Fibroblast of lung (primary cell): ENCODE results near the gene CHD3. TPM values are rescaled to one million over a fixed set of nuclear protein-coding genes. Genes with fewer than 3 reads are reported as not detected.

Experiments
- DNase-seq, 2 donors: peaks; one replicate each; pipeline versions ENCODE4 v3.0.0 to v3.0.0-alpha.2; 2010; ENCODE audit warnings: low read depth in 2 of 2
- H2AFZ ChIP-seq: 2 replicates; pipeline ENCODE4 v1.5.1; 2012; ENCODE audit warnings: low read length, control low read depth, inconsistent platforms
- H3K27ac ChIP-seq: 2 replicates; pipeline ENCODE4 v1.5.1; 2011; ENCODE audit warnings: low read length, control low read depth; ENCODE audit not compliant: insufficient read depth
- H3K27me3 ChIP-seq: 2 replicates; pipeline ENCODE4 v1.5.1; 2011; ENCODE audit warnings: mild to moderate bottlenecking, low read length; ENCODE audit not compliant: control insufficient read depth, insufficient read depth
- H3K36me3 ChIP-seq: 2 replicates; pipeline ENCODE4 v1.5.1; 2011; ENCODE audit warnings: low read length; ENCODE audit not compliant: control insufficient read depth, insufficient read depth
- H3K4me1 ChIP-seq: 2 replicates; pipeline ENCODE4 v1.5.1; 2011; ENCODE audit warnings: low read length; ENCODE audit not compliant: control insufficient read depth, insufficient read depth; ENCODE audit errors: extremely low read depth
- H3K4me2 ChIP-seq: 2 replicates; pipeline ENCODE4 v1.5.1; 2011; ENCODE audit warnings: low read length, control low read depth; ENCODE audit not compliant: insufficient read depth; ENCODE audit errors: extremely low read depth
- H3K4me3 ChIP-seq, 4 experiments: fragments of 200-600 bp in 1 of 4; sonication (generic) in 1 of 4; replicated peaks in 1 of 4; 2 replicates each; pipeline ENCODE4 v1.5.1; 2011 to 2016; ENCODE audit warnings: low read length in 4 of 4, low read depth in 3 of 4, mild to moderate bottlenecking in 3 of 4, control low read depth in 2 of 4, inconsistent platforms in 1 of 4, mixed read lengths in 1 of 4; ENCODE audit not compliant: insufficient read depth in 1 of 4; ENCODE audit errors: control extremely low read depth in 1 of 4
- H3K79me2 ChIP-seq: 2 replicates; pipeline ENCODE4 v1.5.1; 2012; ENCODE audit warnings: mild to moderate bottlenecking, low read length, inconsistent platforms; ENCODE audit not compliant: control insufficient read depth, insufficient read depth
- H3K9ac ChIP-seq: 2 replicates; pipeline ENCODE4 v1.5.1; 2011; ENCODE audit warnings: mild to moderate bottlenecking, low read length, control low read depth; ENCODE audit not compliant: insufficient read depth
- H3K9me3 ChIP-seq: 2 replicates; pipeline ENCODE4 v1.5.1; 2012; ENCODE audit warnings: low read depth, low read length; ENCODE audit not compliant: control insufficient read depth, insufficient read depth
- H4K20me1 ChIP-seq: 2 replicates; pipeline ENCODE4 v1.5.1; 2011; ENCODE audit warnings: low read length; ENCODE audit not compliant: control insufficient read depth, insufficient read depth; ENCODE audit errors: extremely low read depth
- CTCF ChIP-seq, 2 donors: IDR thresholded peaks in 1 of 2; conservative IDR thresholded peaks in 1 of 2; 1 replicate in 1 of 2; 2 replicates in 1 of 2; pipeline ENCODE4 v1.5.1; 2011 to 2012; ENCODE audit warnings: low read length in 2 of 2, control low read depth in 1 of 2, inconsistent platforms in 1 of 2, low read depth in 1 of 2, mild to moderate bottlenecking in 1 of 2
- EZH2 ChIP-seq: IDR thresholded peaks from 2 replicates; pipeline ENCODE4 v1.5.1; 2012; ENCODE audit warnings: low read length, control low read depth, mild to moderate bottlenecking; ENCODE audit errors: missing control alignments
- polyA plus RNA-seq, 2 donors: library from polyadenylated mRNA; depleted of rRNA in 1 of 2; stranded (reverse) in 1 of 2; unstranded in 1 of 2; fragments of >200 nt; gene quantifications; 2 replicates each; pipeline ENCODE4 v1.2.1, GENCODE V29; 2011 to 2012; ENCODE audit warnings: missing spikeins in 1 of 2
- total RNA-seq: library from RNA; depleted of rRNA; stranded (reverse); fragments of >200 nt; gene quantifications from 2 replicates; pipeline ENCODE4 v1.2.1, GENCODE V29; 2014

The CHD3 gene
- total and polyA plus RNA-seq, 2 donors (not counting 1 experiment from before 2014, with no cell fraction given) = 23.8 to 165 TPM

- Histone ChIP-seq H3K36me3 (peaks cover 6% of the 10 kb centered on the region), H3K4me2 (peak within 1 kb of the TSS; percentile 99), H4K20me1 (no peaks in the 10 kb centered on the region), H3K79me2 (peaks cover 36% of the 10 kb centered on the region), H3K4me1 (no peaks in the 10 kb centered on the region), H3K27ac (peak within 1 kb of the TSS; percentile 96), H2AFZ (peak within 1 kb of the TSS; percentile 94), H3K9me3 (no peaks in the 10 kb centered on the region), H3K4me3 (peak within 1 kb of the TSS; percentile 94 to 97 (median 96)), H3K9ac (peak within 1 kb of the TSS; percentile 92), H3K27me3 (no peaks in the 10 kb centered on the region)
- peak; percentile 98 to 99 for DNase-seq
- no peak for TF ChIP-seq CTCF (conservative IDR thresholded peaks at IDR 0.05 in 1 of 2, IDR thresholded peaks at IDR 0.05 in 1 of 2; ENCODE audit: low read depth in 1 of 2, low read length in 2 of 2)
- no peak for TF ChIP-seq EZH2
These were observed 43.3 kb downstream of the CHD3 start, which contains the start of the genes CNTROB and TRAPPC1 for GRCh38 chr17:7931709-7932482. TSS of gene CNTROB (plus strand) at chr17:7932206. CDS start at chr17:7933080, 874 bp downstream. TSS of gene TRAPPC1 (minus strand) at chr17:7931946. CDS start at chr17:7931829, 117 bp downstream.

GRCh38 chr17:7932483-7932891, 43.9 kb downstream of the CHD3 start:
- Histone ChIP-seq H3K4me3 (peak overlapping the region; percentile 94 to 97 (median 96)), H3K27me3 (no peaks in the 10 kb centered on the region), H4K20me1 (no peaks in the 10 kb centered on the region), H3K27ac (peak overlapping the region; percentile 96), H3K9ac (peak overlapping the region; percentile 92), H3K4me2 (peak overlapping the region; percentile 99), H3K36me3 (peaks cover 8% of the 10 kb centered on the region), H3K9me3 (no peaks in the 10 kb centered on the region), H2AFZ (peak overlapping the region; percentile 94), H3K4me1 (no peaks in the 10 kb centered on the region), H3K79me2 (peaks cover 36% of the 10 kb centered on the region)
- TF ChIP-seq CTCF (conservative IDR thresholded peaks at IDR 0.05 in 1 of 2, IDR thresholded peaks at IDR 0.05 in 1 of 2; ENCODE audit: low read depth in 1 of 2, low read length in 2 of 2) (no peak), EZH2 (no peak)
- DNase-seq = peak; percentile 24 to 29

DNA sequence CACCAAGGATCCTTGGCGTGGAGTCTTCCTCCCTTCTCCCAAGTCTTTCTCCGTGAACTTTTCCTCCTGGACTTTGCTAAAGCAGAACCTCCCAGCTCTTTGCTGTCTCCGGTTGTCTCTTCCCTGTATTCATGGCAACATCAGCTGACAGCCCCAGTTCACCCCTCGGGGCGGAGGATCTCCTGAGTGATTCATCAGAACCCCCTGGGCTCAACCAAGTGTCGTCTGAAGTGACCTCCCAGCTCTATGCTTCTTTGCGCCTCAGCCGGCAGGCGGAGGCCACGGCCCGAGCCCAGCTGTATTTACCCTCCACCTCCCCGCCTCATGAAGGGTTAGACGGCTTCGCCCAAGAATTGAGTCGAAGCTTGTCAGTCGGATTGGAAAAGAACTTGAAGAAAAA, 44.4 kb downstream of the CHD3 start:
- Histone ChIP-seq H3K79me2 (peaks cover 36% of the 10 kb centered on the region), H3K4me1 (no peaks in the 10 kb centered on the region)
- peak; percentile 52 to 53 for DNase-seq

More for the DNA sequence above, 44.4 kb downstream of the CHD3 start:
- Histone ChIP-seq H3K4me2 (peak overlapping the region; percentile 99), H3K36me3 (peaks cover 8% of the 10 kb centered on the region), H4K20me1 (no peaks in the 10 kb centered on the region), H2AFZ (peak overlapping the region; percentile 94), H3K9me3 (no peaks in the 10 kb centered on the region), H3K9ac (peak overlapping the region; percentile 92), H3K27ac (peak overlapping the region; percentile 96), H3K27me3 (no peaks in the 10 kb centered on the region), H3K4me3 (peak overlapping the region; percentile 94 to 97 (median 96))
- TF ChIP-seq CTCF (conservative IDR thresholded peaks at IDR 0.05 in 1 of 2, IDR thresholded peaks at IDR 0.05 in 1 of 2; ENCODE audit: low read depth in 1 of 2, low read length in 2 of 2) (peak; percentile 31 to 40), EZH2 (no peak)
